ENCODE results near the gene SCNM1. TPM values are rescaled to one million over a fixed set of nuclear protein-coding genes. Genes with fewer than 3 reads are reported as not detected.
"Not testable (repeated sequence)": the region's sequence is repeated elsewhere in the genome, so short reads cannot be mapped to it uniquely, and the experiment has no call there.

SCNM1 gene
- total RNA-seq, 1 donor = 23.7 TPM

GRCh38 chr1:151175863-151176262 is 9.9 kb downstream of the SCNM1 start, which contains the start of gene TMOD4:
Gene TMOD4 (minus strand): TSS chr1:151175981. CDS start chr1:151174875, 1,106 bp downstream.
- H3K4me3 ChIP-seq (ENCODE audit: low read depth, low read length) = no peak within 1 kb of the TSS
- TF ChIP-seq, protein P1, sequence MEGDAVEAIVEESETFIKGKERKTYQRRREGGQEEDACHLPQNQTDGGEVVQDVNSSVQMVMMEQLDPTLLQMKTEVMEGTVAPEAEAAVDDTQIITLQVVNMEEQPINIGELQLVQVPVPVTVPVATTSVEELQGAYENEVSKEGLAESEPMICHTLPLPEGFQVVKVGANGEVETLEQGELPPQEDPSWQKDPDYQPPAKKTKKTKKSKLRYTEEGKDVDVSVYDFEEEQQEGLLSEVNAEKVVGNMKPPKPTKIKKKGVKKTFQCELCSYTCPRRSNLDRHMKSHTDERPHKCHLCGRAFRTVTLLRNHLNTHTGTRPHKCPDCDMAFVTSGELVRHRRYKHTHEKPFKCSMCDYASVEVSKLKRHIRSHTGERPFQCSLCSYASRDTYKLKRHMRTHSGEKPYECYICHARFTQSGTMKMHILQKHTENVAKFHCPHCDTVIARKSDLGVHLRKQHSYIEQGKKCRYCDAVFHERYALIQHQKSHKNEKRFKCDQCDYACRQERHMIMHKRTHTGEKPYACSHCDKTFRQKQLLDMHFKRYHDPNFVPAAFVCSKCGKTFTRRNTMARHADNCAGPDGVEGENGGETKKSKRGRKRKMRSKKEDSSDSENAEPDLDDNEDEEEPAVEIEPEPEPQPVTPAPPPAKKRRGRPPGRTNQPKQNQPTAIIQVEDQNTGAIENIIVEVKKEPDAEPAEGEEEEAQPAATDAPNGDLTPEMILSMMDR (IDR thresholded peaks at IDR 0.05; ENCODE audit: insufficient read depth, low read depth, low read length) = peak; percentile 70
- DNase-seq (ENCODE audit: low read depth) = peak; percentile 12

DNA sequence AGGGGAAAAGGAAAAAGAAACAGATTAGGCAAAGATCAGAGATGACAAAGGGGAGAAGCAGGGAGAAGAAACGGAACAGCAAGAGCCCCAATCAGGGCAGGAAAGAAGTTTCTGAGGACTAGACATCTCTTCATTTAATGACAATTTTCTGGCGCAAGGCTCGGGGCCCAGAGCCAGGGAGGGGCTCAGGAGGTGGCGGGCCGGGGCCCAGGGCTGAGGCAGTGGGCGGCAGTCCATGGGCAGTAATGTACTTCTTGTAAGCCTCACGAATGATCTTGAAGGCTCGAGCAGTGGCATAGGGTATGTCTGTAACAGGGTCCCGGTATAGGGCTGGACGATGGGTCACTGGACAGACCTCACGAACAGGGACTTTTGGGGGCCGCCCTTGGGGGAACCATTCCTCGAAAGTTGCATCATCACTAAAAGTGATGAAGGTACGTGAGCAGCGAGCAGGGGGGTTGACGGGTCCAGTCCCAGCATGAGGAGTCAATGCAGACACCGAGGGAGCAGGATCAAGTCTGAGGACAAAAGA is 10.6 kb downstream of the SCNM1 start:
- TF ChIP-seq, protein P1 (IDR thresholded peaks at IDR 0.05; ENCODE audit: insufficient read depth, low read depth, low read length) = no peak
- no peak overlapping the region for H3K4me3 ChIP-seq (ENCODE audit: low read depth, low read length)
- DNase-seq (ENCODE audit: low read depth) = no peak

GRCh38 chr1:151184211-151184610 is 18.3 kb downstream of the SCNM1 start:
- TF ChIP-seq, protein P1 (IDR thresholded peaks at IDR 0.05; ENCODE audit: insufficient read depth, low read depth, low read length) = no peak
- DNase-seq (ENCODE audit: low read depth) = no peak
- H3K4me3 ChIP-seq (ENCODE audit: low read depth, low read length) = no peak overlapping the region

DNA sequence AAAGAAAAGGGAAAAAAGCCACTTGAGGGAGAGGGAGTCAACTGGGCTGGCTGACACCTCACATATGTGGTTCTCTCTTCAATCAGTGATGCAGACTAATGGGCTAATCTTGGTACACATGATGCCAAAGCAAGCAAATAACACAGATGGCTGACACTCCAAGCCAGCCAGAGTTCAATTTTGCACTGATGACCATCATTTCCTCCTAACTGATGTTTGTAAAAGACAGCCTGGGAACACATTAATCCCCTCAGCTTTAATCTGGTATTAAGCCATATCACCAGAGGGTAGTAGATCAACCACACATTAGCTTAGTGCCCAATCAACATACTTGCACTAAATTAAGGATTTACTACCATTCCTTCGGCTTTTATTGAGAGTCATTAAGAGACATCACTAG is 21.3 kb downstream of the SCNM1 start:
- TF ChIP-seq, protein P1 (IDR thresholded peaks at IDR 0.05; ENCODE audit: insufficient read depth, low read depth, low read length) = no peak
- no peak overlapping the region for H3K4me3 ChIP-seq (ENCODE audit: low read depth, low read length)
- DNase-seq (ENCODE audit: low read depth) = no peak

DNA sequence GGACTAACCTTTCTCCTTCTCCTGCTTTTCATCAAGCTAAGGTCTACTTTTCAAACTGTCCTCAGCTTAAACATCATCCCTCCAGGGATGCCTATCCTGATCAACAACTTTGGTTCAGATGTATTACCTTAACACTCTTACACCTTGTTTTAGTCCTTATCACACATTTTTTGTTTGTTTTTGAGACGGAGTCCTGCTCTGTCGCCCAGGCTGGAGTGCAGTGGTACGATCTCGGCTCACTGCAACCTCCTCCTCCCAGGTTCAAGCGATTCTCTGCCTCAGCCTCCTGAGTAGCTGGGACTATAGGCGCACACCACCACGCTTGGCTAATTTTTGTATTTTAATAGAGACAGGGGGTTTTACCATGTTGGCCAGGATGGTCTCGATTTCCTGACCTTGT is 22.7 kb downstream of the SCNM1 start:
- peak overlapping the region; percentile 97 for H3K4me3 ChIP-seq (ENCODE audit: low read depth, low read length)
- not testable (repeated sequence) for DNase-seq (ENCODE audit: low read depth)

- TF ChIP-seq, protein P1 (IDR thresholded peaks at IDR 0.05; ENCODE audit: insufficient read depth, low read depth, low read length) = no peak
- DNase-seq (ENCODE audit: low read depth) = peak; percentile 91
These were observed 23.9 kb downstream of the SCNM1 start, which contains the start of gene VPS72 for GRCh38 chr1:151189637-151190445. Gene VPS72 (minus strand): TSS chr1:151190197. CDS start chr1:151190121, 76 bp downstream.

DNA sequence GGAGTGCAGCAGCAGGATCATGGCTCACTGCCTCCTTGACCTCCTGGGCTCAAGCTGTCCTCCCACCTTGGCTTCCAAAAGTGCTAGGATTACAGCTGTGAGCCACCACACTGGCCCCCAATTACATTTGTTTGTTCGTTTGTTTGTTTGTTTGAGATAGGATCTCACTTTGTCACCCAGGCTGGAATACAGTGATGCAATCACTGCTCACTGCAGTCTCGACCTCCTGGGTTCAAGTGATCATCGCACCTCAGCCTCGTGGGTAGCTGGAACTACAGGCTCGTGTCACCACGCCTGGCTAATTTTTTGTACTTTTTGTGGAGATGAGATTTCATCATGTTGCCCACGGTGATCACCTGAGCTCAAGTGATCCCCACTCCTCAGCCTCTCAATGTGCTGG is 26.1 kb downstream of the SCNM1 start:
- TF ChIP-seq, protein P1 (IDR thresholded peaks at IDR 0.05; ENCODE audit: insufficient read depth, low read depth, low read length) = no peak
- no peak overlapping the region for H3K4me3 ChIP-seq (ENCODE audit: low read depth, low read length)
- no peak for DNase-seq (ENCODE audit: low read depth)

More at GRCh38 chr1:151189637-151190445, 23.9 kb downstream of the SCNM1 start, which contains the start of gene VPS72:
- H3K4me3 ChIP-seq (ENCODE audit: low read depth, low read length) = peak within 1 kb of the TSS; percentile 97
